Measurements from ENCODE around the gene WNT8B.

Gene WNT8B

DNA sequence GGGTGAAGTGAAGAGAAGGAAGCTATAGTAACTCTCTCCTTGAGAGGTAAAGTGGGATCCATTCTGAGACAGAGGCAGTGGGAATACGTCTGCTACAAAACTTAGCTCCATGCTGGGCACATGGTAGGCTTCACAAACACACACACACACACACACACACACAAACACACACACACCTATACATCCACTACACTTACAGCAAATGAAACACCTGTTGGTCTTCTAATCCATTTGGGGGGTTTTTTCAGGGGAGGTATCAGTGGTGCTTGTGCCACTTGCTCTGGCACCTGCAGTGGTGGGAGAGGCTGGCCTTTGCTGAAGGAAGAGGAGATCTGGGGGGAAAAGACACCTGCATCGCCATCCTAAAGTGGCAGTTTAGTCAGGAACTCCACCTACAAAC, 42.4 kb downstream of the WNT8B start:
- H3K4me3 ChIP-seq (IDR thresholded peaks at IDR 0.05; ENCODE audit: insufficient read depth, low read depth, low read length): no peak overlapping the region
- no peaks in the 10 kb centered on the region for H3K36me3 ChIP-seq (ENCODE audit: insufficient read depth)
- H4K20me1 ChIP-seq (ENCODE audit: insufficient read depth): no peaks in the 10 kb centered on the region

GRCh38 chr10:100506596-100507356, 44.0 kb downstream of the WNT8B start:
- no peaks in the 10 kb centered on the region for H3K36me3 ChIP-seq (ENCODE audit: insufficient read depth)
- H3K27ac ChIP-seq: no peak overlapping the region
- H3K4me3 ChIP-seq (IDR thresholded peaks at IDR 0.05; ENCODE audit: insufficient read depth, low read depth, low read length): no peak overlapping the region
- H4K20me1 ChIP-seq (ENCODE audit: insufficient read depth): no peaks in the 10 kb centered on the region
- no peak overlapping the region for H2AFZ ChIP-seq (ENCODE audit: low read depth)
- peaks cover 39% of the 10 kb centered on the region for H3K4me1 ChIP-seq (ENCODE audit: low read depth, poor library complexity, severe bottlenecking)
- H3K4me2 ChIP-seq: no peak overlapping the region
- no peak overlapping the region for H3K9ac ChIP-seq
- TF ChIP-seq CTCF (conservative IDR thresholded peaks at IDR 0.05; ENCODE audit: low read depth, low read length): no peak
- H3K27me3 ChIP-seq (ENCODE audit: insufficient read depth, low read depth): no peaks in the 10 kb centered on the region
- H3K79me2 ChIP-seq (ENCODE audit: insufficient read depth, low read depth): no peaks in the 10 kb centered on the region

More for the DNA sequence above, 42.4 kb downstream of the WNT8B start:
- no peak overlapping the region for H3K9ac ChIP-seq
- H3K27me3 ChIP-seq (ENCODE audit: insufficient read depth, low read depth): no peaks in the 10 kb centered on the region
- H3K79me2 ChIP-seq (ENCODE audit: insufficient read depth, low read depth): no peaks in the 10 kb centered on the region
- TF ChIP-seq CTCF (conservative IDR thresholded peaks at IDR 0.05; ENCODE audit: low read depth, low read length): no peak
- H3K4me2 ChIP-seq: no peak overlapping the region
- H3K4me1 ChIP-seq (ENCODE audit: low read depth, poor library complexity, severe bottlenecking): peaks cover 23% of the 10 kb centered on the region
- no peak overlapping the region for H2AFZ ChIP-seq (ENCODE audit: low read depth)
- H3K27ac ChIP-seq: no peak overlapping the region

DNA sequence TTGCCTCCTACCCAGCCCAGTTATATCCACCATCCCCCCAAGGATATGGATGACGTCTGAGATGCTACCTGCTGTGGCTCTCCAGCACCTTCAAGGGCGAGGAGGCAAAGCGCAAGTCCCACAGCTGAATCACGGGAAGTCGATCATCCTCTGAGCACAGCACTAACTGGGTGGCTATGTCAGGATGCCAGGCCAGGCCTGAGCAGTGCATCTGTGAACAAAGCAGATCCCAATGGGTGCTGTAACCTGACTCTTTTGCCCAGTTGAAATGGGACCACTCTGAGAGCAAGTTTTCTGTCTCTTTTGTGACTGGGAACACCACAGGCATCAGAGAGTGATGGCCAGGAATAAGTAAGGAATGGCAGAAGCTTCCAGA, 44.5 kb downstream of the WNT8B start:
- Histone ChIP-seq H4K20me1 (ENCODE audit: insufficient read depth) (no peaks in the 10 kb centered on the region), H2AFZ (ENCODE audit: low read depth) (no peak overlapping the region), H3K4me2 (no peak overlapping the region), H3K36me3 (ENCODE audit: insufficient read depth) (no peaks in the 10 kb centered on the region), H3K27me3 (ENCODE audit: insufficient read depth, low read depth) (no peaks in the 10 kb centered on the region), H3K4me1 (ENCODE audit: low read depth, poor library complexity, severe bottlenecking) (peaks cover 45% of the 10 kb centered on the region), H3K9ac (no peak overlapping the region), H3K27ac (no peak overlapping the region), H3K79me2 (ENCODE audit: insufficient read depth, low read depth) (no peaks in the 10 kb centered on the region), H3K4me3 (IDR thresholded peaks at IDR 0.05; ENCODE audit: insufficient read depth, low read depth, low read length) (no peak overlapping the region)
- TF ChIP-seq CTCF (conservative IDR thresholded peaks at IDR 0.05; ENCODE audit: low read depth, low read length): no peak

GRCh38 chr10:100508266-100508665, 45.5 kb downstream of the WNT8B start:
- Histone ChIP-seq H3K4me3 (IDR thresholded peaks at IDR 0.05; ENCODE audit: insufficient read depth, low read depth, low read length) (no peak overlapping the region), H3K27ac (no peak overlapping the region), H3K4me1 (ENCODE audit: low read depth, poor library complexity, severe bottlenecking) (peaks cover 54% of the 10 kb centered on the region), H3K79me2 (ENCODE audit: insufficient read depth, low read depth) (no peaks in the 10 kb centered on the region), H3K36me3 (ENCODE audit: insufficient read depth) (no peaks in the 10 kb centered on the region), H2AFZ (ENCODE audit: low read depth) (no peak overlapping the region), H3K4me2 (no peak overlapping the region; the same call in 1 of the 2 replicates), H4K20me1 (ENCODE audit: insufficient read depth) (no peaks in the 10 kb centered on the region), H3K9ac (no peak overlapping the region), H3K27me3 (ENCODE audit: insufficient read depth, low read depth) (no peaks in the 10 kb centered on the region)
- no peak for TF ChIP-seq CTCF (conservative IDR thresholded peaks at IDR 0.05; ENCODE audit: low read depth, low read length)

Data from KMS-11 (cell line).